ENCODE data around the gene NR6A1.

Gene NR6A1

DNA sequence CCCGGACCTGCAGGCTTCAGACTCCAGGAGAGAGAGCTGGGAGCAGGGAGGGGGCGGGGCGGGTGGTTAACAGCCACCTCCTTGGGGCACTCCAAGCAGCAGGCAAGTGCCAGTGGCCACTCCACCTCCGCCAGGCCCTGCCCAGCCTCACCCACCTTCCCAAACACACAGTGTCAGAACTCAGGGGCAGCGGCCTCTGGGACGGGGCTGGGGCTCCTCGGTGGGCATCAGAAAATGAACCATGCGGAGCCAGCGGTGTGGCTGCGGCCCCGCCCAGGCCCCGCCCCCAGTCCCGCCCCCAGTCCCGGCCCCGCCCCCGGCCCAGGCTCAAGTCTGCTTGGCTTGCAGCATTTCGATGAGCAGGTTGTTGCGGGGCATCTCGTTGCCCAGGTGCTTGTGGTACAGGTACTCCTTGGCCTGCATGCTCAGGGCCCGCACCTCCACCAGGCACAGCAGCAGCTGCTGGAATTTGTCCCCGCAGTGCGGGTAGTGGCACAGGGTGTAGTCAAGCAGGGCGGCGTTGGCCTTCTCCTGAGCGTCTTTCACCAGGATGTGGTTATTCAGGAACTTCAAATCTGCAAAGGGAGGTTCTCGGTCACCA is 288.6 kb downstream of the NR6A1 start:
- DNase-seq: no peak

DNA sequence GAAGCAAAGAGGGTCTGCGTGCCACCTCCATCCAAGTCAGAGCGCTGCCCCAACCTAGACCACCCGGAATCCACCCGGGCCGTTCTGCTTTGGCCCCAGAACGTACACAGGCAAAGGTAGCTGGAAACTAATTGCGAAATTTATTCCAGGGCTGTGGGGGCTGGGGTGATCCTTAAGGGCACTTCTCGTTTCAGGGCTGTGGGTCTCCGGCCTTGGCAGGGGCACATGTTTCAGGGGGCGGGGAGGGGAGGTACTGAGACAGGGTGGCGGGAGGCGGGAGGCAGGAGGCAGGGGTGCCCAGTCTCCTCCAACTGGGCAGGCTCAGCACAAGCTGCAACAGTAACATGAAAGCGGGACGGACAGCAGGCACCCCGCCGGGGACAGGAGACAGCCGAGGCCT is 290.0 kb downstream of the NR6A1 start:
- DNase-seq: no peak

DNA sequence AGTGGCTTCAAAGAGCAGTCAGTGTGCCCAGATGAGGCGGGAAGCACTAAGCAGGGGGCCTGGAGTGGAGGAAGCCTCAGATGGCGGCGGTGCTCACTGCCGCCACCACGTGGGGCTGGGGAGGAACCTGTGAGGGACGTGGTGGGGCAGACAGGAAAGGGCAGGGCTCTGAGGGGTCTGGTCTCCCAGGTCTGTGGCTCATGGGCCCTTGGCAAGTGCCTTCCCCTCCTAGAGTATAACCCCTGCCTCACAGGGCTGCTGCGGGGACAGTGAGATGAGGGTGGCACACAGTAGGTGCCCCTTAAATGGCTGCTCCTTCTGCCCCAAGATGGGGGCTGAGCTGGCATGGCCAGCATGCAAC is 290.5 kb downstream of the NR6A1 start:
- DNase-seq: no peak

DNA sequence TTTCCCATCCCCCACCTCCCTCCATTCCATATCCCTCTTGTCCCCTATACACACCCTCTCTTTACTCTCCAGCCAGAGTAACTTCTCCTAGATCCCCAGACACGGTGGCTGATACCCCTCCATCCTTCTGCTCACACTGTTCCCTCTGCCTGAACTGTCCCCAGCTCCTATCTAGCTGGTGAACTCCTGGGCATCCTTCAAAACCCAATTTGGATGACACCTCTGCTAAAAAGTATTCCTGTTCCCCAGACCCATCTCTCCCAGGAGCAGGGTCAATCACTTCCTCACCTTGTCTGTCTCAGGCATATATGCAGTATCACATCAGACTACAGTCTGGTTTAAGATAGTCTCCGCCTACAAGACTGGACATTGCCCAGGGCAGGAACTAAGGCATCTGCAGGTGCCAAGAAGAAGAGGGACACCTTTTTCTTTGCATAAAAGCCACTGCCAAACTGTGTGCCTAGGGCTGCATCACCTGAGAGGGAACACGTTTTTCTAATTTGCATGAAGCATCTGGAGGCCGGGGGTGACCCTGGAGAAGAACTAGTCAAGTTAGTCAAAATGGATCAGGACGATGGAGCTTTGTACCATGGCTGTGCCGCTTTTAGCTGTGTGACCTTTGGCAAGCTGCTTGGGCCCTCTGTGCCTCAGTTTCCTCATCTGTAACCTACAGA is 291.0 kb downstream of the NR6A1 start:
- DNase-seq: no peak

DNA sequence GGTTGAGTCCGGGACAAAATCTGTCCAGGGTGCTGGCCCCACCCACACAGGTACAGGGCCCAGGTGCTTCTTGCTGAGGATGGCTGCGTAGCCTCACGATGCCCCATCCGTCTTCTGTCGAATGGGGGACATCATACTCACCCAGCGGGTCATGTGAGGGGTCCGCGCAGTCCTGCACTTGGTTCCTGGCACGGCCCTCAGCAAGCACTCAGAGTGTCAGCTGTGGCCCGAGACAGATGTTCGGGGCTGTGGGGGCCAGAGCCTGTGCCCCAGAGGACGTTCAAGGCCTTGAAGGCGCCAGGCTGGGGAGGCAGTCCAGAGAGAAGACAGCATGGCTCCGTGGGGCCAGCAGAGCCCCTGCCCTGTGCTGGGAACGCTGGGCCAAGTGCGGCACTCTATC is 291.7 kb downstream of the NR6A1 start:
- no peak for DNase-seq

DNA sequence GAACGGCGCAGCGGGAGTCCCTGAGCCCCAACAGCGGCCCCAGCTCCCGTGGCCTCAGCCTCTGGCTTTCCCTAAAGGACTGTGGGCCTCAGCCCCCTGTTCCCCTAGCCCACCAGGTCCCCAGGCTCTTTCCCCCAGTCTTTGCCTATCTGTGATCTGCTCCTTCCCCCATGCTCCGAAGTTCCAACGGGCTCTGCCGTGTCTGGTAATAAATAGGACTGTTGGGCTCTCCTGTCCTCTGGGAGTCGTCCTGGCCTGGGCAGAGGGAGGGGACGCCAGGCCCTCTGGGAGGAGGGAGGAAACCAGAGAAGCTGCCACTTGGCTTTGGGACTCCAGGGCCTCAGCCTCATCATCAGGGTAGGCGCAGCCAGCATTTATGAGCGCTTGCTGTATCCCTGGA is 292.8 kb downstream of the NR6A1 start:
- DNase-seq: no peak

DNA sequence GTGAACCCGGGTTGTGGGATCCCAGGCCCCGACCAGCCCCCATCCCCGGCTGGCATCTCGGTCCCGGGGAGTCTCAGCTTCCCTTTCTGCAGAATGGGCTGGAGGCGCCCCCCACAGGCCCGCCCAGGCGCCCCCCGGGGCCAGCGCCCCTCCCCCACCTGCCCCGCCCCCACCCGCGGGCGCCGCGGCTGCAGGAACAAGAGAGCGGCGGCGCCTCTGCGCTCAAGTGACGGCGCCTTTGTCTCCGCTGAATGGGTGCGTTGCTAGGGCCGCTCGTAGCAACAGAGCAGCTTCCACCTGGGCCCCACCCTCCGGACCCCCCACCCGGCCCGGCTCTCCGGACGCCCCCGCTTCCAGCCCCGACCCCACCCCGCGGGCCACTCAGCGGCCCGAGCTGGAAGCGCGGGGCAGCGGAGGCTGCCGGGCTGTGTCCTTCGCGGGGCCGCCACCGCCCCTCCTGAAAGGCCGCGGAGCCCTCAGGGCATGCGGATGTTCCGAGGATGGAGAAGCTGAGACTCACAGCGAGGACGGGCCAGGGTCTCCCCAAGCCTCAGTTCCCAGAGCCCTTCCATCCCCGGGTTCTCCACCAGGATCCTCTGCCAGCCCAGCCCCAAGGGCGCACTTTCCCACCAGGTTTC is 293.3 kb downstream of the NR6A1 start:
- no peak for DNase-seq

DNA sequence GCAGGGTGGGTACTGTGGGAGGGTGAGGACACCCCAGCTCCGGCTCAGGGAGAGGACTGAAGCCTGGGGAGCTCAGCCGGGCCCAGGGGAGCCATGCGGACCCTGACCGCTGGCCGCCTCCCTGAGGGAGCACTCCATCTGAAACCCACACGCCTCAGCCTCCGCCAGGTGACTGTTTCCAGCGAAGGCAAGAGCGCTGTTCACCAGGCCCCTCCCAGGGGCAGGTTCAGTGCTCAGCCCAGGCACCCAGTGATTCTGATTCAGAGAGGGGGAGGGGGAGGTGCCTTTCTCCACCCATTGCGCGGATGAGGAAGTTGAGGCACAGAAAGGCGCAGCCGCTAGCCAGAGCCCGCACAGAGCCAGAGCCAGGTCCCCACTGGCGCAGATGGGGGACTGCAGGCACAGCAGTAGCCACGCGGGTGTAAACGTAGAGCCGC is 293.9 kb downstream of the NR6A1 start:
- no peak for DNase-seq

DNA sequence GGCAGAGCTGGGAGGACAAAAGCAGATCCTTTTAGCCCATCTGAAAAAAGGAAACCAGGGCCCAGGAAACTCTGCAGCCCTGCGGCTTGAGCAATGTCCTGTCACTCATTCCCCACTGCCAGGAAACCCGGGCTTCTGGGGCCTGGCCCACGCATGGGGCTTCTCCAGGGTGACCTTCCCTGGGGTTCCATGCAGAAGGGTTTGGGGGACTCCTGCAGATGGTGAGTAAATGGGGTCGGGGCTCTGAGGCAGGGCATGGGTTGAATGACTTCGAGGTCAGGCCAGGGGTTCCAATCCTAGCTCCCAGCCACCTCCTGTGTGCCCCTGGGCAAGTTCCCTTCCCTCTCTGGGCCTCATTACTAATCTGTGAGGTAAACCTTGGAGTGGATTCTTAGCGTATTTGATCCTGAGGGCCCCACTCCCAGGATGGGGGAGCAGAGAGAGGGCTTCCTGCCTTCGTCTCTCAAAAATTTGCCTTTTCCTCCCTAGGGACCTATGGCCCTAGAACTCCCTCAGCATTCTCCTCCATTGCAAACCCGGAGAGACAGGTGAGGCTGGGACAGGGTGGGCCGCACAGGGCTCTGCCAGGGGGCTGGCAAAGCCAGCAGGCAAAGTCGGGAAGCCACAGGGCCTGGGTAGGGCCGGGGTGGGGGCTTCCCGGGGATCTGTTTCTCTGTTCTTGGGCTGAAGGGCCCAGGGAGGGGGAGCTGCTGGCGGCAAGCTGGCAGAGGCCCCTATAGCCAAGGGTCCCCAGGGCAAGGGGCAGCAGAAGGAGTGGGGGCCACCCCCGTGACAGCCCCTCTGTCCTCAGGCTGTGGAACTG is 295.0 kb downstream of the NR6A1 start:
- DNase-seq: no peak

DNA sequence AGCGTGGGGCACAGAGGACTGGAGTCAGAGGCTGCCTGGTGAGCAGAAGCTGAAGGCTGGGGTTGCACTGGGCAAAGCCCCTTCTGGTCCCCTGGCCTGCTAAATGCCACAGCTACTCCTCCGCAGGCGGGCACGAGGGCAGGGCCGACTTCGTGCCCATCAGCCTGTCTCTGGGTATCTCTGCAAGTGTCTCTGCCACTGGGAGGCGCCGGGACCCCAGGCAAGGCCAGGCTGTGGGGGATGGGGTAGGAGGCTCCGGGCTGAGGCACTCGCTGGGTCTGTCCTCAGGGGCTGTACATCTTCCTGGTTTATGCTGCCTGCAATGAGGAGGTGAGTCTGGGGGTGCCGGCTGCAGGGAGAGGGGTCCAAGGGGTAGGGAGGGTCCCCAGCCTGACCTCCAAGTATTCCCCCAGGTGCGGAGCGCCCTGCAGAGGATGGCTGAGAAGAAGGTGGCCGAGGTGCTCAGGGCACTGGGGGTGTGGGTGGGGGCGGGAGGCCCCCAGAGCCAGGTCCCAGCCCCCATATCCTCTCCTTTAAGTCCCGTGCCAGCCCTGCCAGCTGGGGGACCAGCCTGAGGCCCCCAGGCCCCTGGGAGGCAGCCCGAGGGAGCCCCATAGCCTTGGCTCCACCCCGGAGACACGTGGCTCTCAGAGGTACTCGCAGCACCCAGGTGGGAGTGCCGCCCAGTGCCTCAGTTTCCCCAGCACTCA is 295.8 kb downstream of the NR6A1 start:
- no peak for DNase-seq

DNA sequence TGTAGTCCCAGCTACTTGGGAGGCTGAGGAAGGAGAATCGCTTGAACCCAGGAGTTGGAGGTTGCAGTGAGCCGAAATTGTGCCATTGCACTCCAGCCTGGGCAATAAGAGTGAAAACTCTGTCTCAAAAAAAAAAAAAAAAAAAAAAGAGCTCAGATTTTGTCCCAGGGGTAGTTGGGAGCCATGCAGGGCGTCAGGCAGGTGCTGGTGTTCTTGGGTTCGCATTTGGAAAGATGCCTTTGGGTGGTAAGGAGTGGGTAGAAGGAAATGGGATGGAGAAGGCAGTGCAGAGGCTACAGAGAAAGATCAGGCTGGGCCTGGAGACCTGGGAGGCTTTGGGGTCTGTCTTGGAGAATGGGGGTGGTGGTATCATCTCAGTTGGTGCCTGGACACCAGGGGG is 297.0 kb downstream of the NR6A1 start:
- no peak for DNase-seq

DNA sequence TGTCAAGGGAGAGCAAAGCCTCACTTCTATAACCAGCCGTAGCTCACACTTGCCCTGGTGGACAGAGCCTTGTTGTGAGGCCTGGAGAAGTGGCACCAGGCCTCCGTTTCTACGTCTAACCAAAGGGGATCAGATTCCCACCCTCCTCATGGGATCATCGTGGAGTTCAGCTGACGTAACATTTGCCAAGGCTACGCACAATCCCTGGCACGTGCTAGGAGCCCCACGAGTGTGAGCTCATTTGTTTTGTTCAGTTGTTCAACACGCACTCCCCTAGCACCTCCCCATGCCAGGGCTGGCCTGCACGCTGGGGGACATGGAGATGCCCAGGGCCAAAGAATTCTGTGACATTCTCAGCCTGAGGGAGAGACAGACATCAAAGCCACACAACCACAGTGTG is 297.8 kb downstream of the NR6A1 start:
- DNase-seq: no peak

DNA sequence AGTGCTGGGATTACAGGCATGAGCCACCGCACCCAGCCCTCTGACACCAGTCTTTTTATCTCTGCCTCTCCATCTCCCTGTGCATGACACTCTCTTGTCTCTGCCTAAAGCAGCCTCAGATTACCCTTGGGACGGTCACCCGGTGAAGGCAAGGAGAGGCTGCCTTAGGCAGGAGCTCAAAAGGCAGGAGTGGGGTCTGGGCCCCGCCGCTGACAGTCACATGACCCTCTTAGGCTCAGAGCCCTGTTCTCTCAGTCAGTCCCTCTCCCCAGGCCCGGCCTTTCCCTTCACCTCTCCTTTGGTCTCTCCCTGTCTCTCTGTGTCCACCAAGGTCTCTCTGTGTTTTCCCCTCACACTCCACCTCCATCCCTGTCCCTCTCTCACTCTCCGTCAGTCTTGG is 298.3 kb downstream of the NR6A1 start:
- DNase-seq: no peak

DNA sequence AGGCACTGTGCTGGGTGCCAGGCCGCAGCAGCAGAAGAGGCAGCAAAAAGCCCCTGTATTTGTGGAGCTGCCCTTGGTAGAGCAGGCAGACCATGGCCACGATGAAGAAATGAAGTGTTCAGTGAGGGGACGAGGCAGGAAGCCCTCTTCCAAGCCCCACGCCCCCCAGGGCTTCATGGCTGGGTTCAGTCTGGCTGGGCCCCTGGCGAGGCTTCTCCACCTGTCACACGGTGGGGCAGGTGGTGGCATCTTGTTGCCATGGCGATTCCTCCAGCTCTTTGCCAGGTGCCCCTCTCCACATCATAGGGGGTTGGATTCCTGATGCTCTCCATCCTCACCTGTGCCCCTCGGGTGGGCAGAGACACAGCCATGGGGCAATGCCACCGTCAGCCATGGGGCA is 299.4 kb downstream of the NR6A1 start:
- no peak for DNase-seq

DNA sequence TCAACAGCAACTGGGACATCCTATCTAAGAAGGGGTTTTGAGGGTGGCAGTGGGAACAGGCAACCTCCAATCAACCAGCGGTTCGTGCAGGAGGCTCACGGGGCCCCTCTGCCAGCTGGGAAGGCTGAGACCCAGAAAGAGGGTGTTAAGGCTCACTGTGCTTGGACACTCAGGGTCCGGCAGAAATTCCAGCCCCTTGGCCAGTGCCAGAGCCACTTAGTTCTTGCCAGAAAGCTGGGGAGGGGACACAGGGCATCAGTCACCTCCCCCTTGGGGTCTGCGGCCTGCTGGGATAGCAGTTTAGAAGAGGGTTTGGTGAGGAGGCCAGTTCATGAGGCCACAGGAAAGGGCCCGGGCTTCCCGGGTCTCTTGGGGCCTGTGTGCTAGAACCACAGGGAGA is 300.4 kb downstream of the NR6A1 start:
- DNase-seq: no peak

DNA sequence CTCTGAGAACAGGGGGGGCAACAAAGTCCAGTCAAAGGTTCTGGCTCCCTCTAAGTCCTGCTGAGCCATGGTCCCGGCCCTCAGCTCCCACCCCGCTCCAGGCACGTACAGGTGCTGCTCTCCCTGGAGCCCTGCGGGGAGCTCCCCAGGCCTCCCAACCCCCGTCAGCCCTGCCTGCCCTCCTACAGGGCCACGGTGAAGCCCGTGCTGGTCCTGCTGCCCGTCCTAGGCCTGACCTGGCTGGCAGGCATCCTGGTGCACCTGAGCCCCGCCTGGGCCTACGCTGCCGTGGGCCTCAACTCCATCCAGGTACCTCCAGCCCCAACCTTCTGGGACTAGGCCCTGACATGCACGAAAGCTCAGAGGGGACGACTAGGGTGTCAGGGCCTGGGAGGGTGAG is 300.8 kb downstream of the NR6A1 start:
- DNase-seq: no peak

DNA sequence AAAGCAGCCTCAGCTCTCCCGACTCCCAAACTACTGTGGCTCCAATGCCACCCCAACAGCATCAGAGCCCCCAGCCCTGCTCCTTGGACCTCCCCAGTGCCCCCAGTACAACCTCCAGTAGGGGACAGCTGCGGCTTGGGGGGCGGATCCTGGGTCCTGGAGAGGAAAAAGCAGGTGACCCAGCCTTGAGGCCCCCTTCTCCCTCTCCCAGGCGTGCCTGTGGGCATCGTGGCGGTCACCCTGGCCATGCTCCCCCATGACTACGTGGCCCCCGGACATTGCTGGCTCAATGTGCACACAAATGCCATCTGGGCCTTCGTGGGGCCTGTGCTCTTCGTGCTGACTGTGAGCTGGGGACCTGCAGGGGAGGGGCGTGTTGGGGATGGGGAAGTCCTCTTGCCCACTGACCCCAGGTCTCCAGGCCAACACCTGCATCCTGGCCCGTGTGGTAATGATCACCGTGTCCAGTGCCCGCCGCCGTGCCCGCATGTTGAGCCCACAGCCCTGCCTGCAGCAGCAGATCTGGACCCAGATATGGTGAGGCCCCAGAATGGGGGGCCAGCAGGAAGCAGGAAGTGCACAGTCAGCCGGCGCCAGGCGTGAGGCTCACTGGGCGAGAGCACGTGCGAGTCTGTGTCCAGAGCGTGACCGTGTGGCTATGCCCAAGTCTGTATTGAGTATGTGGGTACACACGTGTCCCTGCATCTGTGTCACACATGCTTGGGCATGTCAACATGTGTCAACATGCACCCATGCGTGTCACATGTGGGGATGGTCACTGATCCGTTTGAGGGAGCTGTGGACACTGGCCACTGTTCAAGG is 301.9 kb downstream of the NR6A1 start:
- DNase-seq: no peak

DNA sequence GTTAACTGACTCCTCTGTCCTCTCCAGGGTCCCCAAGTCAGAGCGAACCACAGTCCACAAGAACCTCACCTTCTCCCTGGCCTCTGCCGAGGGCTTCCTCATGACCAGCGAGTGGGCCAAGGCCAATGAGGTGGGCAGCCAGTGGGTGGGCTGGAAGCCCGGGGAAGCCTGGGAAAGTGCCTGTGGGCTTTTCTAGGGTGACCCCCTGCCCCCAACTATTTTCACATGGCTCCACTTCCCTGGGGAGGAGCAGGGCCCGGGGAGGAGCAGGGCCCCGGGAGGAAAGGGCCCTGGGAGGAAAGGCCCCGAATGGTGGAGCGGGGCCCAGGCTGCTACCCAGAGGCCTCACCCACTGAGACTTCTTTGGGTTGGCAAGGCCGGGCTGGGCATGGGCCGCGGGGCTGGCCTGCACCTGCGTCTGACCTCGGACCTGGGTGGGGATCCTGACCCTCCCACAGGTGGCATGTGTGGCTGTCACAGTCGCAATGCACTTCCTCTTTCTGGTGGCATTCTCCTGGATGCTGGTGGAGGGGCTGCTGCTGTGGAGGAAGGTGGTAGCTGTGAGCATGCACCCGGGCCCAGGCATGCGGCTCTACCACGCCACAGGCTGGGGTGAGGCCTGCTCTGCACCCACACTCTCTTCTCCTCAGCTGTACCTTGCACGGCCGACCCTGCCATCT is 302.9 kb downstream of the NR6A1 start:
- DNase-seq: no peak

DNA sequence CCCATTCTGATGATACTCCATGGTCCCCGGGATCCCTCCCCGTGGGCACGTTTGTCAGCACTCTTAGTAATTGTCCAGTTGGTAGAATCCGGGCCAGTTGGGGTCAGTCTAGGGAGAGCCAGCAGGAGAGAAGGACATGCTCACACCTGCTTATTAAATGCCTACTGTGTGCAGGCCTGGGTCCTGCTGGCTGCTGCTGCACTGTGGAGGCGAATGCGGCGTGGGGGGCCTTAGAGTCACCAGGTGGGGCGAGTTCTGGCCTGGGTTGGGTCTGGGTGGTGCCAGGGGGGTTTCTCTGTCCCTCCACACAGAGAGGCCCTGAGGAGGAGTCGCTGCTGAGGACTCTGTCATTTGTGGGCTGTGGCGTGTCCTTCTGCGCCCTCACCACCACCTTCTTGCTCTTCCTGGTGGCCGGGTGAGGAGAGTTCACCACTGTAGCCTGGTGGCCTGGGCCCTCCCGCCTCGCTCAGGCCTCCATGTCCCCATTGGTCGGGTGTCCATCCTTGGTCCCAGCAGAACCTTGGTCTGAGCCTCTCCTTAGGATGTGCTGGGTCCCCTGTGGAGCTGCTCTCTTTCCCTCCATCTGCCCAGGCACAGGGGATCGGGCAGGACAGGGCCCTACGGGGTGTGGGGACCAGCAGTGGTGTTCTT is 303.6 kb downstream of the NR6A1 start:
- DNase-seq: no peak

All from cortex of kidney (tissue), 1 donor.